ENCODE measurements around the gene CWC22. TPM values are rescaled to one million over a fixed set of nuclear protein-coding genes. Genes with fewer than 3 reads are reported as not detected.
"Not testable (repeated sequence)": the region's sequence is repeated elsewhere in the genome, so short reads cannot be mapped to it uniquely, and the experiment has no call there.

Gene CWC22
- total RNA-seq (10 to 100 TPM; 13.8 to 14.0 TPM), total RNA-seq (33.5 to 54.2 reads per million in 2 donors)

- no peaks in the 10 kb centered on the region for H3K27me3 Mint-ChIP-seq
- peak within 1 kb of the TSS; percentile 99 for H3K27ac Mint-ChIP-seq
- peak; percentile 96 for ATAC-seq
- no peaks in the 10 kb centered on the region for H3K9me3 ChIP-seq (ENCODE audit: control insufficient read depth, low read length, poor library complexity, severe bottlenecking)
- DNase-seq = peak; percentile 62 to 71 (median 67)
- peaks cover 27% of the 10 kb centered on the region for H3K4me1 Mint-ChIP-seq
- no peaks in the 10 kb centered on the region for H3K36me3 Mint-ChIP-seq (ENCODE audit: low read depth)
- peak within 1 kb of the TSS; percentile 98 for H3K4me3 Mint-ChIP-seq
These were observed at the start of gene CWC22 for GRCh38 chr2:180006781-180007579. Gene CWC22, minus strand, starts transcription at chr2:180007297. Its CDS starts 13,956 bp downstream, at chr2:179993341.

GRCh38 chr2:180056367-180057118 lies 49.4 kb upstream of the CWC22 start:
- ATAC-seq = no peak
- Mint-ChIP-seq H3K27me3 (peaks cover 26% of the 10 kb centered on the region), H3K4me1 (no peaks in the 10 kb centered on the region), H3K4me3 (no peak overlapping the region), H3K36me3 (ENCODE audit: low read depth) (no peaks in the 10 kb centered on the region), H3K27ac (no peak overlapping the region)
- no peaks in the 10 kb centered on the region for H3K9me3 ChIP-seq (ENCODE audit: control insufficient read depth, low read length, poor library complexity, severe bottlenecking)
- DNase-seq = no peak

- H3K4me3 Mint-ChIP-seq; H3K27ac Mint-ChIP-seq; H3K36me3 Mint-ChIP-seq (ENCODE audit: low read depth); ATAC-seq; DNase-seq; H3K9me3 ChIP-seq (ENCODE audit: control insufficient read depth, low read length, poor library complexity, severe bottlenecking); H3K4me1 Mint-ChIP-seq: not testable (repeated sequence)
- peaks cover 29% of the 10 kb centered on the region for H3K27me3 Mint-ChIP-seq
These were observed 47.5 kb upstream of the CWC22 start for GRCh38 chr2:180054576-180054975.

DNA sequence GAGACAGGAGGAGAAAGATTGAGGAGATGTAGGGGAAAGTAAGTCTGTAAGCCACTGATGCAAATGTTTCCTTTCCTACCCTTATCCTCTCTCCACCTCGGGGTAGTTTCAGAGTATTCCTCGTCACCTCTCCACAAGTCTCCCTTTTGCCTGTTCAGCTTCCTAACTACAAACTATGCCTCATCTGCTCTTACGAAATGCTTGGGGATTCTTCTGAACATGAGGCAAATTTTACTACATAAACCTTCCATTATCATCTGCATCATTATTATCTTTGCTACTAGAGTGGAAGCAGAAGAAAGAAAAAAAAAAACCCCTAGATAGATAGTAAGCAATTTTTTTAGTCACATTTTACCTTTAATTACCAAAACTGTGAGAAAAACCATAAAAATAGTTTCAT lies 43.1 kb upstream of the CWC22 start:
- ATAC-seq = no peak
- Mint-ChIP-seq H3K4me1 (no peaks in the 10 kb centered on the region), H3K4me3 (no peak overlapping the region), H3K27ac (no peak overlapping the region), H3K36me3 (ENCODE audit: low read depth) (no peaks in the 10 kb centered on the region), H3K27me3 (peaks cover 38% of the 10 kb centered on the region)
- no peak for DNase-seq
- no peaks in the 10 kb centered on the region for H3K9me3 ChIP-seq (ENCODE audit: control insufficient read depth, low read length, poor library complexity, severe bottlenecking)

- ATAC-seq (no peak), DNase-seq (no peak)
- H3K36me3 Mint-ChIP-seq (ENCODE audit: low read depth) = no peaks in the 10 kb centered on the region
- H3K27me3 Mint-ChIP-seq = peaks cover 58% of the 10 kb centered on the region
- no peaks in the 10 kb centered on the region for H3K9me3 ChIP-seq (ENCODE audit: control insufficient read depth, low read length, poor library complexity, severe bottlenecking)
- H3K4me1 Mint-ChIP-seq = no peaks in the 10 kb centered on the region
- H3K4me3 Mint-ChIP-seq = no peak overlapping the region
- H3K27ac Mint-ChIP-seq = no peak overlapping the region
These were observed 41.2 kb upstream of the CWC22 start for GRCh38 chr2:180048251-180048650.

- no peaks in the 10 kb centered on the region for H3K4me1 Mint-ChIP-seq
- H3K27me3 Mint-ChIP-seq = peaks cover 46% of the 10 kb centered on the region
- no peaks in the 10 kb centered on the region for H3K36me3 Mint-ChIP-seq (ENCODE audit: low read depth)
These were observed 39.7 kb upstream of the CWC22 start for GRCh38 chr2:180046776-180047175.

DNA sequence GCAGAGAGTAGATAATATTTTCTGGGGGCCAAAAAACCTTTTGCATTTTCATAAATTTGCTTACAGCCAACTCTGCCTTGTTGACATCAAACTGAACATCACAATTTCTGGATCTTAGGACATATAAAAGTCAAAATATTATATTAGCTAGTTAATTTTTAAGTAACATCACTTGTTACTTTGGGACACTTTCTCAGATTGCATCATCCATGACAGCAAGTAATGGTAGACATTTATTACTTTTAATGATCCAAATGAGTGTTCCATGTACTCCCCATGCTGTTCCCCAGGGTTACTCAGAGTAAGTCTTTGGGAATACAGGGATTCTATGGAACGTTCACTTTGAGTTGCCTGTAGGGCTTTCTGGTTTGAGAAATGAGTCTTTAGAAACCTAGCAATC lies 39.1 kb upstream of the CWC22 start:
- ATAC-seq = no peak
- H3K27me3 Mint-ChIP-seq = peaks cover 46% of the 10 kb centered on the region
- H3K4me1 Mint-ChIP-seq = no peaks in the 10 kb centered on the region
- no peak overlapping the region for H3K27ac Mint-ChIP-seq
- no peak overlapping the region for H3K4me3 Mint-ChIP-seq
- no peaks in the 10 kb centered on the region for H3K9me3 ChIP-seq (ENCODE audit: control insufficient read depth, low read length, poor library complexity, severe bottlenecking)
- H3K36me3 Mint-ChIP-seq (ENCODE audit: low read depth) = no peaks in the 10 kb centered on the region
- no peak for DNase-seq

More at GRCh38 chr2:180046776-180047175, 39.7 kb upstream of the CWC22 start:
- DNase-seq (no peak), ATAC-seq (no peak)
- Mint-ChIP-seq H3K27ac (no peak overlapping the region), H3K4me3 (no peak overlapping the region)
- no peaks in the 10 kb centered on the region for H3K9me3 ChIP-seq (ENCODE audit: control insufficient read depth, low read length, poor library complexity, severe bottlenecking)

DNA sequence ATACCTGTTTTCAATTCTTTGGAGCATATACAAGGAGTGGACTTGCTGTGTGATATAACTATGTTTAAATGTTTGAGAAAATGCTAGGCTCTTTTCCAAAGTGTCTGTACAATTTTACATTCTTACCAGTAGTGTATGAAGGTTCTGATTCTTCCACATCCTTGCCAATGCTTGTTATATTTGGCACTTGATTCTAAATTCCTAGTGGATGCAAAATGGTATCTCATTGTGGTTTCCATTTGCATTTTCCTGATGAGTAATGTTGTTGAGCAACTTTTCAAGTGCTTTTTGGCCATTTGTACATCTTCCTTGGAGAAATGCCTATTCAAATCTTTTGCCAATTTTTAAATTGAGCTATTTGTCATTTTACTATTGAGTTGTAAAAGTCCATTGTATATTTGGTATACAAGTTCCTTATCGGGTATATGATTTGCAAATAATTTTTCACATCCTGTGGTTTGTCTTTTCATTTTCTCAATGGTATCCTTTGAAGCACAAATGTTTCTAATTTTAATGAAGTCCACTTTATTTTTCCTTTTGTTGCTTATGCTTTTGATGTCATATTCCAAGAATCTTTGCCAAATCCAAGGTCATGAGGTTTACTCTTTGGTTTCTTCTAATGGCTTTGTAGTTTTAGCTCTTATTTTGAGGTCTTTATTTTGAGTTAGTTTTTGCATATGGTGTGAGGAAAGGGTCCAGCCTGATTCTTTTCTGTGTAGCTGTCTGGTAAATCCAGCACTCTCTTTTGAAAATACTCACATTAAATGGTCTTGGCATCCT lies 33.2 kb upstream of the CWC22 start:
- H3K9me3 ChIP-seq (ENCODE audit: control insufficient read depth, low read length, poor library complexity, severe bottlenecking) = no peaks in the 10 kb centered on the region
- H3K36me3 Mint-ChIP-seq (ENCODE audit: low read depth) = no peaks in the 10 kb centered on the region
- DNase-seq (no peak), ATAC-seq (no peak)
- H3K4me3 Mint-ChIP-seq = no peak overlapping the region
- H3K4me1 Mint-ChIP-seq = no peaks in the 10 kb centered on the region
- peaks cover 61% of the 10 kb centered on the region for H3K27me3 Mint-ChIP-seq
- H3K27ac Mint-ChIP-seq = no peak overlapping the region

GRCh38 chr2:180038997-180039396 lies 31.9 kb upstream of the CWC22 start:
- Mint-ChIP-seq H3K4me3 (no peak overlapping the region), H3K36me3 (ENCODE audit: low read depth) (no peaks in the 10 kb centered on the region), H3K27ac (no peak overlapping the region), H3K4me1 (no peaks in the 10 kb centered on the region), H3K27me3 (peaks cover 48% of the 10 kb centered on the region)
- ATAC-seq (no peak), DNase-seq (no peak)
- no peaks in the 10 kb centered on the region for H3K9me3 ChIP-seq (ENCODE audit: control insufficient read depth, low read length, poor library complexity, severe bottlenecking)

DNA sequence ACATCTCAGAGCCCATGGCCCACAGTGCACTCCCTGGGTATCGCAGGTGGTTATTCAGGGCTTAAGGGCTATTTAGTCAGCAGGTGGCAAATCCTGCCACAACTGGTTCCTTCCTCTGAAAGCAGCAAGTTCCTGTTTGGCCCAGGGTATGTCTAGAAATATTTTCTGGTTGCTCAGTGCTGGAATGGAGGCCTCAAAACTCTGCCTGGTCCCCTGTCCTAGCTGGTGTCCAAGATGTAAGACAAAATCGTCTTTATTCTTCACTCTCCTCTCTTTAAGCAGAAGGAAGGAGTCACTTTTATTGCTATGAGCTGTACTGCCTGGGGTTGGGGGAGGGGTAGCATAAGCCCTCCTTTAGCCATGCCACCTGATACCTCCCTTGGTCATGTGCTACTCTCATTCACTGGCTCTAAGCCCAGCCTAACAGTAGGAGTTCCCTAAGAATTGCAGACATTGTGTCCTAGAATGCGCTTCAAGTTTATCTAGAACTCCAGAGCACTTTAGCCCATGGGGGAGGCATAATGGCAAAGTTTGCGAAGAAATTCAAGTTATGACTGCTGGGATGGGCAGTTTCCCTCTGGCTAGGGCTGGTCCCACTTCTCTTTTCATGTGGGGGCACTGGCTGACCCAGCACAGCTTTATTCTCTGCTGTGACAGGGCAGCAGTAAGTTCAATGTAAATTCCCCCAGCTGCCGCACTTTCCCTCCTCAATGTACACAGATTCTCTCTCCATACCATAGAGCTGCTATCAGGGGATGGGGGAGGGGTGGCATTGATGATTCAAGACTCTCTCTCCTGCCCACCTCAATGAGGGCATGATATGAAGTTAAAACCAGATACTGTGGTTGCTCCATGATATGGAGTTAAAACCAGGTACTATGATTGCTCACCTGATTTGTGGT lies 27.1 kb upstream of the CWC22 start:
- Mint-ChIP-seq H3K4me1 (no peaks in the 10 kb centered on the region), H3K27ac (no peak overlapping the region), H3K27me3 (peaks cover 31% of the 10 kb centered on the region), H3K4me3 (no peak overlapping the region), H3K36me3 (ENCODE audit: low read depth) (no peaks in the 10 kb centered on the region)
- ATAC-seq (no peak), DNase-seq (no peak)
- peaks cover under 1% of the 10 kb centered on the region for H3K9me3 ChIP-seq (ENCODE audit: control insufficient read depth, low read length, poor library complexity, severe bottlenecking)

GRCh38 chr2:180029575-180029974 lies 22.5 kb upstream of the CWC22 start:
- DNase-seq (no peak), ATAC-seq (no peak)
- no peak overlapping the region for H3K4me3 Mint-ChIP-seq
- peaks cover 12% of the 10 kb centered on the region for H3K27me3 Mint-ChIP-seq
- peaks cover 5% of the 10 kb centered on the region for H3K9me3 ChIP-seq (ENCODE audit: control insufficient read depth, low read length, poor library complexity, severe bottlenecking)
- H3K27ac Mint-ChIP-seq = no peak overlapping the region
- no peaks in the 10 kb centered on the region for H3K36me3 Mint-ChIP-seq (ENCODE audit: low read depth)
- no peaks in the 10 kb centered on the region for H3K4me1 Mint-ChIP-seq

GRCh38 chr2:180021850-180022249 lies 14.8 kb upstream of the CWC22 start:
- peaks cover 39% of the 10 kb centered on the region for H3K27me3 Mint-ChIP-seq
- DNase-seq (no peak), ATAC-seq (no peak)
- H3K27ac Mint-ChIP-seq = no peak overlapping the region
- H3K36me3 Mint-ChIP-seq (ENCODE audit: low read depth) = no peaks in the 10 kb centered on the region
- H3K9me3 ChIP-seq (ENCODE audit: control insufficient read depth, low read length, poor library complexity, severe bottlenecking) = no peaks in the 10 kb centered on the region
- H3K4me3 Mint-ChIP-seq = no peak overlapping the region
- H3K4me1 Mint-ChIP-seq = no peaks in the 10 kb centered on the region

All from T-helper 17 cell (primary cell).